ENCODE measurements around the gene APBA2.

APBA2 gene

DNA sequence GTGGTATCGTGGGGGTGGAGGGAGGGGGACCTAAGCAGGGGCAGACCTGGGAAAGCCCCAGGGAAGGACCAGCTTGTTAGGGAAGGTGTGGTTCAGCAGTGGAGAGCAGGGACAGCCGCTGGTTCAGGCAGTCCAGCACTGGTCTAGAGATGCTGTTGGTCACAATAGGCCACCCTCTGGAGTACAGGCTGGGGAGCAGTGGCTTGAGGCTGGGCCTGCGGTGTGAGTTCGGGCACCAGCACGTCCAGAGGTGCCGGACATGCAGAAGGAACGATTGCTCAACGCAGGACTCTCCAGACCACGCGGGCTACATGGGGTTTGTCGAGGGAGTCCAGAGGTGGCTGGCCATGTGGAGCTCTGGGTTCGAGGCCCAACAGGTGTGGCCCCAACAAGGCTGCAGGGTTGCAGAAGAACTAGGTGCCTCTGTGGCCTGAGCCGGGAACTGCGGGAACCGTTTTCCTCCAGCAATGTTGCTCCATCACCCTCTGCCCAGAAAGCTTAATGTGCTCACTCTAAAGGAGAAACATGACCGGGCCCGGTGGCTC, 143.9 kb downstream of the APBA2 start:
- TF ChIP-seq, protein P1, sequence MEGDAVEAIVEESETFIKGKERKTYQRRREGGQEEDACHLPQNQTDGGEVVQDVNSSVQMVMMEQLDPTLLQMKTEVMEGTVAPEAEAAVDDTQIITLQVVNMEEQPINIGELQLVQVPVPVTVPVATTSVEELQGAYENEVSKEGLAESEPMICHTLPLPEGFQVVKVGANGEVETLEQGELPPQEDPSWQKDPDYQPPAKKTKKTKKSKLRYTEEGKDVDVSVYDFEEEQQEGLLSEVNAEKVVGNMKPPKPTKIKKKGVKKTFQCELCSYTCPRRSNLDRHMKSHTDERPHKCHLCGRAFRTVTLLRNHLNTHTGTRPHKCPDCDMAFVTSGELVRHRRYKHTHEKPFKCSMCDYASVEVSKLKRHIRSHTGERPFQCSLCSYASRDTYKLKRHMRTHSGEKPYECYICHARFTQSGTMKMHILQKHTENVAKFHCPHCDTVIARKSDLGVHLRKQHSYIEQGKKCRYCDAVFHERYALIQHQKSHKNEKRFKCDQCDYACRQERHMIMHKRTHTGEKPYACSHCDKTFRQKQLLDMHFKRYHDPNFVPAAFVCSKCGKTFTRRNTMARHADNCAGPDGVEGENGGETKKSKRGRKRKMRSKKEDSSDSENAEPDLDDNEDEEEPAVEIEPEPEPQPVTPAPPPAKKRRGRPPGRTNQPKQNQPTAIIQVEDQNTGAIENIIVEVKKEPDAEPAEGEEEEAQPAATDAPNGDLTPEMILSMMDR (IDR thresholded peaks at IDR 0.05; ENCODE audit: control extremely low read depth, extremely low read depth, low read depth, missing control alignments), result no peak
- no peak for DNase-seq (ENCODE audit: extremely low spot score)
- ChIA-PET CTCF (no interaction called here), POLR2A (no interaction called here)

DNA sequence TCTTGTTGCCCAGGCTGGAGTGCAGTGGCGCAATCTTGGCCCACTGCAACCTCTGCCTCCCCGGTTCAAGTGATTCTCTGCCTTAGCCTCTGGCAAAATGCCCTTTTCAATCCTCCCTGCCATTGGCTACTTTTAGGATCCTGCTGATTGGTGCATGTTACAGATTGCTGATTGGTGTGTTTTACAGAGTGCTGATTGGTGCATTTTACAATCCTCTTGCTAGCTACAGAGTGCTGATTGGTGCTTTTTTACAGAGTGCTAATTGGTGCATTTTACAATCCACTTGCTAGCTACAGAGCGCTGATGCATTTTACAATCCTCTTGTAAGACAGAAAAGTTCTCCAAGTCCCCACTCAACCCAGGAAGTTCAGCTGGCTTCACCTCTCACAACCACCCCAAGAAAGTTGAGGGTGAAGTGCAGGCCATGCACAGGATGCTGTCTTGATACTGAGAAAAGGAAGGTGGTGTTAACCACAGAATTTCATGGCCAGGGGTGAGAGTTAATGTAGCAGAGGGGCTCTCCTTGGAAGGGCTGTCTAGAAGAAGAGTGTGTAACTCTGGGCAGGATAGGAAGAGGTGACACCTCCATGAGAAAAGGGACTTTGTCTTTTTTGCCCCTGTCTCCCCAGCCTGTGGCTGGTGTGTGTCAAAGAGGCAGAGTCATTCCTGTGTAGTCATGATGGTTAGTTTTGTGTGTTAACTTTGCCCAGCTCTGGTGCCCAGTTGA, 145.9 kb downstream of the APBA2 start:
- no peak for DNase-seq (ENCODE audit: extremely low spot score)
- CTCF ChIA-PET, result no interaction called here
- TF ChIP-seq, protein P1 (IDR thresholded peaks at IDR 0.05; ENCODE audit: control extremely low read depth, extremely low read depth, low read depth, missing control alignments), result no peak
- POLR2A ChIA-PET, result no interaction called here

GRCh38 chr15:29032229-29032625, 146.5 kb downstream of the APBA2 start:
- TF ChIP-seq, protein P1 (IDR thresholded peaks at IDR 0.05; ENCODE audit: control extremely low read depth, extremely low read depth, low read depth, missing control alignments), result no peak
- ChIA-PET POLR2A (no interaction called here), CTCF (no interaction called here)
- no peak for DNase-seq (ENCODE audit: extremely low spot score)

DNA sequence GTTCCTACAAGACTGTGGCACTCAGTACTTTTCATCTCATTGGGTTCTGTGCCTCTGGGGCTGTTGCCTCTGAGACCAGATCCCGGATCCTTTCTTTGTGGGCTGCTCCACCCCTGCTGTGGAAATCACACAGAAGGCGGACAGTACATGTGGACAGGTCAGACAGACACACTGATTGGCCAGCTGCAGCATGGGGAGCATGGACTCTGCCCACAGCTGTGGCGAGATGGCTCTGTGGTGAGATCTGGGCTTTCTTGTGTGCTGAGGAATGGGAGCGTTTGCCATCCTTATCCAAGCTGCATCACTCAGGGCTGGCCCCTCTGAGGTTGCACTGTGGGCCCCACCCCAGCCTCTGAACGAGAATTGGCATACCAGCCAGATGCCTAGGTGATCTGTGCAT, 147.0 kb downstream of the APBA2 start:
- ChIA-PET CTCF (no interaction called here), POLR2A (no interaction called here)
- TF ChIP-seq, protein P1 (IDR thresholded peaks at IDR 0.05; ENCODE audit: control extremely low read depth, extremely low read depth, low read depth, missing control alignments), result no peak
- DNase-seq (ENCODE audit: extremely low spot score), result no peak

- TF ChIP-seq, protein P1 (IDR thresholded peaks at IDR 0.05; ENCODE audit: control extremely low read depth, extremely low read depth, low read depth, missing control alignments), result no peak
- ChIA-PET CTCF (no interaction called here), POLR2A (no interaction called here)
- no peak for DNase-seq (ENCODE audit: extremely low spot score)
Observed at GRCh38 chr15:29034151-29034550, 148.4 kb downstream of the APBA2 start.

DNA sequence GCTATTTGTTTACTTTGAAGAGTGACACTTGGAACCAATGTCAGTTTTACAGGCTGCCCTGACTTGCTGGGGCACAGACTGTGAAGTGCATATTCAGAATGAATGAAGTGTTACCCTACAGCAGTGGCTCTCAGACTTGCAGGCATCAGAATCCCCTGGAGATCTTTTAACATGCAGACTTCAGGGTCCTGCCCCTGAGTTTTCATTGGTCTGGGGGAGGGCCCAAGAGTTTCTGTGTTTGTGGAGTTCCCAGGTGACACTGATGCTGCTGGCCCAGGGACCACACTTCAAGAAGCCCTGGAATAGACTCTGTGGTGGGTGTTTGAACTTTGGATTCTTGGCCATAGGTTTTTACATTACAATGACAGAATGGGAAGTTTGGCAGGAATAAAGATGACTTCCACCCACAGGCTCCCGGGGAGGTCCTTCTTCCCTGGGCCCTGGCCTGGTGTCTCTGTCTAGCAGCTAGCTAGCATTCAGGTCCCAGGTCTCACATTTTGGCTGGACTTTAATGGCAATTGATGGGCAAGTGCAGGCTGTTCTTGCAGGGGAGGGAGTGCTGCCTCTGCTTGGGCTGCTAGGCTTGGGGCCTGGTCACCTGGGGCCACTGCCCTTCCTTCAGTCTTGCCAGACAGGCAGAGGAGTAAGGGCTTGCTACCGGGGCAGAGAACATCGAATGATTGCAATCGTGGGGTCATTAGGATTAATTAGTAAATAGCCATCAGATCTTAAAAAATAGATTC, 149.0 kb downstream of the APBA2 start:
- CTCF ChIA-PET, result no interaction called here
- POLR2A ChIA-PET, result no interaction called here
- no peak for DNase-seq (ENCODE audit: extremely low spot score)
- TF ChIP-seq, protein P1 (IDR thresholded peaks at IDR 0.05; ENCODE audit: control extremely low read depth, extremely low read depth, low read depth, missing control alignments), result no peak
